RPMI7951 (cell line): ENCODE measurements around the gene KIF26B. TPM values are rescaled to one million over a fixed set of nuclear protein-coding genes. Genes with fewer than 3 reads are reported as not detected.
"Not testable (repeated sequence)": the region's sequence is repeated elsewhere in the genome, so short reads cannot be mapped to it uniquely, and the experiment has no call there.

ENCODE experiments used
- DNase-seq: peaks from one replicate; pipeline ENCODE4 v3.0.0-alpha.2; 2012; ENCODE audit warnings: low read depth
- total RNA-seq: library from RNA; depleted of rRNA; stranded (reverse); fragments of >200 nt; shearing (Covaris generic); gene quantifications from 2 replicates; pipeline ENCODE4 v1.2.3, GENCODE V29; 2014

KIF26B gene
- total RNA-seq, 1 experiment from 2014 or later, result 2.3 TPM

DNA sequence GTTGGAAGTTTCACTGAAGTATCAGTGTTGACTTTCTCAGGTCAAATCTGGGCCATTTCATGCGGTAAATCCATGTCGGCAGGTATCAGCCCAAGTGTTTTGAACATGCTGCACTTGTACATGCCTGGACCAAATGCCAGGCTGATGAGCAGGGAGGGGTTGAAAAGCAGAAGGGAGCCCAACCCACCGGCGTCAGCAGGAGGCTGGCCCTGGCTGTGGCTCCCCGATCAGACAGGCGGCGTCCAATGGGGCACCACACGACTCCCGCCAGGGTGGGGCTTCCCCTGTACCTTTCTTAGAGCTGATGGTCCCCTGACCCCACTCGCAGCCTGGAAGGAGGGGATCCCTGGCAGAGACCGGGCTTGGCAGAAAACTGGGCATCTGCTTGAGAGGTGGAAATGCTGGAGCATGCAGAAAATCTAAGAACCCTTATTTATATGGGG lies 540.0 kb downstream of the KIF26B start:
- no peak for DNase-seq

DNA sequence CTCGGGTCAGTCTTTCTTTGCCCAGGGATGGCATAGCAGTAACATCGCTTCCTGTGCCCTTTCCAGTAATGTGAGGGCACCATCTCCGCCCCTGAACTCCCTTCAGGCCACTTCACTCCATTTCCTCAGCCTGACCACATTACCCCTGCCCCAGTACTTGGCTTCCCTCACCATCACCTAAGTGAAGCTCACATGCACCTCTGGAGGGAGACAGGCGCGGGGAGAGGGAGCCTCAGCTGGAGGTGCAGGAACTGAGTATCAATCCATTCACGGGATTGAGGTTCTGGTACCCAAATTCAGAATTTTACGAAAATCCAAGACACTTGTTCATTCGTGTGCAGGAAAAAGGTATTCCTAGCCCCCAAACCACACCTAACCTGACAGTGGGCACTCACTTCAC lies 540.4 kb downstream of the KIF26B start:
- no peak for DNase-seq

DNA sequence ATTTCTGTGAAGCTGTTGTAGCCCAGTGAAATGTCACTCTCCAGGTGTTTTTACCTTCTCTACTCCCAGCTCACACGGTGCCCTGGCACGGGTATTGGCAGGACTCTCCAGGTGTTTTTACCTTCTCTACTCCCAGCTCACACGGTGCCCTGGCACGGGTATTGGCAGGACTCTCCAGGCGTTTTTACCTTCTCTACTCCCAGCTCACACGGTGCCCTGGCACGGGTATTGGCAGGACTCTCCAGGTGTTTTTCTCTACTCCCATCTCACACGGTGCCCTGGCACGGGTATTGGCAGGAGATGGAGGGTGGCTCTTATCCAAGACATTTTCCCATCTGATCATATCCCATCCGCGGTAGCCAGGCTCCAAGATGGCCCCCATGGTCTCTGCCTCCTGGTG lies 540.9 kb downstream of the KIF26B start:
- not testable (repeated sequence) for DNase-seq

DNA sequence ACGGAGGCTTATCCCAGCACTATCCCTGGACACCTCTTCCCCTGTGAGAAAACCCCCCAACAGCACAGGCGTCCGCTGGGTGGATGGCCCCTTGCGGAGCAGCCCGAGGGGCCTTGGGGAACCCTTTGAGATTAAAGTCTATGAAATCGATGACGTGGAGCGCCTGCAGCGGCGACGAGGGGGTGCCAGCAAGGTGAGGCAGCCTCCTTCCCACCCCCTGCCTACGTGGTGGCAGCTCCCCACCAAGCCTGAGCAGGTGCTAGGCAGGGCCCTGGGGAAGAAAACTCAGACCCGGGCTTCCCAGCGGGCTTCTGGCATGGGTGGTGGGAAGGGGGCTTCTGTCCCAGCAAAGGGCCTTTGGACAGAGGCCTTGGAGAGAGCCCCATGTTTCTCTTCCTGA lies 543.3 kb downstream of the KIF26B start:
- no peak for DNase-seq

DNA sequence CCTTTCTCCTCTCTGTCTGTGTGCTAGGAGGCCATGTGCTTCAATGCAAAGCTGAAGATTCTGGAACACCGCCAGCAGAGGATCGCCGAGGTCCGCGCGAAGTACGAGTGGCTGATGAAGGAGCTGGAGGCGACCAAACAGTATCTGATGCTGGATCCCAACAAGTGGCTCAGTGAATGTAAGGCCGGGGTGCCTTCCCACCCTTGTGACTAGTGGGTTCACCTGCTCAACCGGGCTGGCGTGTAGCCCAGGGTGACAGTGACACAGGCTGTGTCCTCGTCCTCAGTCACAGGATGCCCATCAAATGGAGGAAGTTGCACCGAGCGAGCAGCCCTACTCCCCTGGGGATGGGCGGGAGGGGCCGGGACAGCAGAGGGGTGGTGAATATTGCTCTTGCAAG lies 544.1 kb downstream of the KIF26B start:
- no peak for DNase-seq

DNA sequence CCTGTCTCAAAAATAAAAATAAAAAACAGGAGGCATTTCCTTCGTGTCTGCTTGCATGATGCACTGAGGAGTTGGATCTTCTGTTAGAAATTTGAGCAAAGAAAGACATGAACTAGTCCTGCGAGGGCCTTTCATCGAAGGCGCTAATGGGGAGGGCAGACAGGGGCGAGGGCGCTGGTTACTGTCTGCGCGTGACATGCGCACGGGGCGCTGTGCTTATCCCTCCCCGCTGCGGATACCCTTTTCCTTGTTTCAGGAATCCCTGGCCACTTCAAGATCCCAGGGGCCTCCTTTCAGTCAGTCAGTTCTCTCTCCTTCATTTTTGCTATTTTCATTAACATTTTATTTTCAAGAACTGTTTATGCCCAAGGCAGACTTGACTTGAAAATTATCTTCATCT lies 545.8 kb downstream of the KIF26B start:
- no peak for DNase-seq

DNA sequence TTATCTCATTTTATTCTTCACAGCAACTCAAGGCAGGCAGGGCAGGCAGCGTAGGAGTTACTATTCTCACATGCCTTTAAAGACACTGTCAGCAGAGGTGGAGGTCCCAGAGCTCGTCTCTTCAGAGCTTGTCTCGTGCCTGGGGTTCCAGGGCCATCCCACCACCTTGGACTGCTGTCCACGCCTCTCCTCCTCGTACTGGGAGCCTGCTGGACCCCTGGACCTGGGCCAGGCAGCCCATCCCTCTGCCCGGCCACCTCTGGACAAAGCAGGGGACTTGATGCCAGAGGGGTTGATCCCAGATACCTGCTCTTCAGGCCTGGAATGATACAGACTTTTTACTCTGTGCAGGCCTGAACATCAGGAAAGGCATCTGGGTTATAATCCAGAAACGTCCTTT lies 546.8 kb downstream of the KIF26B start:
- DNase-seq, result no peak

DNA sequence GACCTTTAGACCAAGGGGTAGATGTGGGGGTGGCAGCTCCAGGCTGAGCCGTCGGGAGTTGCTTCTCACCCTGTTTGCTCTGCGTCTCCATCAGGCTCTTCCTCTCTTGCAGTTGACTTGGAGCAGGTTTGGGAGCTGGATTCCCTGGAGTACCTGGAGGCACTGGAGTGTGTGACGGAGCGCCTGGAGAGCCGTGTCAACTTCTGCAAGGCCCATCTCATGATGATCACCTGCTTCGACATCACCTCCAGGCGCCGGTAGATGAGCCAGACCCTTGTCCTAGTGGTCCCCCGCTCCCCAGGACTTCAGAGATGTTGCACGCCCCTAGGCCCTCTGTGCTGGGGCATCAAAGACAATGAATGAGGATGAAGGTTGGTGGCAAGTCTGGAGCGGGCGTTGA lies 547.6 kb downstream of the KIF26B start:
- no peak for DNase-seq

DNA sequence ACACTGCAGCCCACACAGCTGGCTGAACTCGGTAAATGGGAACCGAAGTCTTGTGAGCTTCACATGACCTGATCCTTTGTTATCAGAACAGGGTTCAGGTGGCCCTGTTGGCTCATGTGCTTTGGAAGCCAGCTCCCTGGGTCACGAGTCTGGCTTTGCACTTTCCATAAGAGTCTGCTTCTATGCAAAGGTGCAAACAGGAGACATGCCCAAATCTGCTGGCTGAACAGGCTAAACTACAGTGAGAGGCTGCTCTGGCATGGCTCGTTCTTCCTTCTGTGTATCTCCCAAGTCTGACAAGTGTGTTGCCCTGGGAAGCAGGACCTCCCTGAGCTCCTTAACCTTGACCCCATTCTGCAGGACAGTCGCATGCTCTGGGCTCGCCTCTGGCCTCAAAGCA lies 549.6 kb downstream of the KIF26B start:
- no peak for DNase-seq

DNA sequence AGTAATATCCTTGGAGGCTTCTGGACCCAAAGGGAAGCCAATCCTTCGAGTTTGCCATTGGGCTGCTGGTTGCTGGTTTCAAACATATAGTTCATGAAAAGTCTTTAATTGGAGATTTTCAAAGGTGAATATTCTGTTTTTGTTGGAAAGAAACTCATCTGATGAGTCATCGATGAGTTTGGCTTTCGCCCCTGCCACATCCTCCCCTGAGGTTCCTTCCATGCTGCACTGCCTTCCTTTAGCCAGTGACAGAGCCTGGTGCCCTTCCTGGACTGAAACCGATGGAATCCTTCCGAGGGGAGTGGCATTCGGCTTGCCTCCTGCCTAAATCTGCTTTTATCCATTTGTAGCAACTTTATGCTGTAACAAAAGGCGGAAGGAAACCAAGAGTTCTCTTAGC lies 550.0 kb downstream of the KIF26B start:
- DNase-seq, result peak; percentile 91

DNA sequence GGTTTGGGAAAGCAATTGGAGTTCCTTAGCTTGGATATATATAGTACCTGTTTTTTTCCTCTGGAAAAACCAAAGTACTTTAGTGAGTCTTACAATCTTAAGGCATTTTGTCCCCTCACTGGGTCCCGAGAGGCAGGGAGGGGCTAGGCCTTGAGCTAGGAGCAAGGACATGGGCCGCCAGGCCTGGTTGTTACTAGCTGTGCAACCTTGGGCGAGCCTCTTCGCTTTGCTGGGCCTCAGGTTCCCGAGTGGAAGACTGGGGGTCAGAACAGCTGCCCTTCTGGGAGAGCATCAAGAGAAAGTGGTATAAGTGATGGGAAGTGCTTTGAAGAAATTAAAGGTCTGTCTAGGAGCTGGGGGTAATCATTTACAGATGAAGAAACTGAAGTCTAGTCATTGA lies 553.2 kb downstream of the KIF26B start:
- DNase-seq, result no peak

DNA sequence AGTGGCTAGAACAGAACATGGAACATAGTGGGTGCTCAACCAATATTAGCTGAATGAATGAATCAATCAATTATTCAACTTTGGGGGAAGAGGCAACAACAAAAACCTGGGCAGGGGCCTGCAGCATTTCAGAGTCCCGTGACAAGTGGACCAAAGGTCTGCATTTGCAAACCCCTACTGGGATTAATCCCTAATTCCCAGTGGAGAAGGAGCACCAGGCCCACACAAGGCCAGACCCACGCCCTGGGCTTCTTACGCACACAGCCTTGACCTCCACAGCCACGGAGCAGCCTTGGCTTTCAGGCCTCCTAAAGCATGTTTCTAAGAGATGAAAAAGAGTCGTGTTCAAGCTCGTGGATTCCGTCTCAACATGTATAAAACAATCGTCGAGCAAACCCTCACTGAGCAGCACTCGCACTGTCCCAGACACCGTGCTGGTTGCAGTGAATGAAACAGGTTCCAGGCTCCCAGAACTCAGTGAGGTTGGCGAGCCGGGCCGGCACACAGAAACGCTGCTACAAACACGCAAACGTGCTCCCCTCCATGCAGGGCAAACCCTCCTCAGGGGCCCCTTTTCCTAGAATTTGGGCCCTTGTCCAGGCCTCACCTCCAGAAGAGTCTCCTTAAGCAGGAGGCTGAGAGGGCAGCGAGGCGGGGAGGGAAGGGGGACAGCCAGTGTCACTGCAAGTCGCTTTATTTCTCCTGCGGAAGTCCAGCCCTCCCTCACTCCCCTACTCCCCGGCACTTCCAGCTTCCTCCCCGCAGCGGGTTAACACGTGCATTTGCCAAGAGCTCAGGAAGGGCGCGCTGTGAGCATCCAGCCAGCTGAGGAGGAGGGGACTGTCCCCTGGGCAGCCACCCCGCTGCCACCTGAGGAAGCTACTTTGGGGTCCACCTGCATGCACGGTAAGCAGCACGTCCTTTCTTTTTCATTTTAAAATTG lies 556.4 kb downstream of the KIF26B start:
- DNase-seq, result no peak

DNA sequence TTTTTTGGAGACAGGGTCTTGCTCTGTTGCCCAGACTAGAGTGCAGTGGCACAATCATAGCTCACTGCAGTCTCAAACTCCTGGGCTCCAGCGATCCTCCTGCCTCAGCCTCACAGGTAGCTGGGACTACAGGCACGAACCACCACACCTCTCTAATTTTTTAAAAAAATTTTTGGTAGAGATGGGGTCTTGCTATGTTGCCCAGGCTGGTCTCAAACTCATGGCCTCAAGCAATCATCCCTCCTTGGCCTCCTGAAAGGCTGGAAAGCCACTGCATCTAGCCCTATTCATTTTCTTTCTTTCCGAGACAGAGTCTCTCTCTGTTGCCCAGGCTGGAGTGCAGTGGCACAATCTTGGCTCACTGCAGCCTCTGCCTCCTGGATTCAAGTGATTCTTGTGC lies 559.2 kb downstream of the KIF26B start:
- DNase-seq, result not testable (repeated sequence)

DNA sequence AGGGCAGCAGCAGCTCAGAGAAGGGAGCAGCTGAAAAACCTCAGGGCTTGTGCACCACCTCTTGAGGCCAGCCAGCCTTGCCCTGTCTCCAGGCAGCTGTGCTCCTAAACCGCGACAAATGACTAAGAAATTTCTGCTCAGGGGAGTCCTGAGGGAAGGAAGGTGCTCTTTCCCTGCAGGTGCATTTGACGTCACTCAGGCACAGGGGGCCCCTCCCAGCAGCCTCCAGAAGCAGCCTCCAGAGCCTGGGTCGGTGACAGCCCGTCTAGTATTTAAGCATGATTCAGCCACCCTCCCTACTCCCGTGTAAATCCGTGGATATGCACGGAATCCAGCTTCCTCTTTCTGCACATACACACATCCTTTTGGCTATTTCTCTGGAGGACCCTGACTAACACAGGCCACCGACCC lies 560.5 kb downstream of the KIF26B start:
- DNase-seq, result peak; percentile 60

DNA sequence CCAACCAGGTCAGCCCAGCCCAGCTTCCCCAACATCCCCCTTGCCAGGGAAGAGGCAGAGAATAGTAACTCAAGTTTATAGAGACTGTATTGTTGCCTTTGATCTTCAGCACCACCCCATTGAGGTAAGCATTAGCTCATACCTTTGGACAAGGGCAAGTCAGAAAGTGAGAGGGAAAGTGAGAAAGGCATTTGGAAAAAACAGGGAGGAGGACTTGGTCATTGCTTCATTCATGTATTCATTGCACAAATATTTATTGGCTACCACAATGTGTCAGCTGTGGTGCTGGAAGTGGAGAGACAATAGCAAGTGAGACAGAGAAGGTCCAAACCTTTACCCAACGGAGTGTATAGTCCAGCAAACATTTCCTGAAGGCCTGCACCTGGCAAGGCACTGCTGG lies 561.2 kb downstream of the KIF26B start:
- peak; percentile 90 for DNase-seq

DNA sequence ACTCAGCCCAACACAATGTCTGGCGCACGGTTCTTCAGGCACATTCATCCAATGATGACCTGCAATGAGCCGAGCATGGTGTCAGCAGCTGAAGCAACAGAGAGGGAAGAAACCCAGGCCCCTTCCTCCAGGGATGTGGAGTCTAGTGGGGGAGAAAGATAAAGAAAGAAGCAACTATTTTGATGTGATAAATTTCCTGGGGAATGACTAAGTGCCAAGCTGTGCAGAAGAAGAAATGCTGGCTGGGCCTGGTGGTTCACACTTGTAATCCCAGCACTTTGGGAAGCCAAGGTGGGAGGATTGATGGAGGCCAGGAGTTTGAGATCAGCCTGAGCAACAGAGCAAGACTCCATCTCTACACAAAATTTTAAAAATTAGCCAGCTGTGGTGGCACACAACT lies 561.8 kb downstream of the KIF26B start:
- DNase-seq, result peak; percentile 16

DNA sequence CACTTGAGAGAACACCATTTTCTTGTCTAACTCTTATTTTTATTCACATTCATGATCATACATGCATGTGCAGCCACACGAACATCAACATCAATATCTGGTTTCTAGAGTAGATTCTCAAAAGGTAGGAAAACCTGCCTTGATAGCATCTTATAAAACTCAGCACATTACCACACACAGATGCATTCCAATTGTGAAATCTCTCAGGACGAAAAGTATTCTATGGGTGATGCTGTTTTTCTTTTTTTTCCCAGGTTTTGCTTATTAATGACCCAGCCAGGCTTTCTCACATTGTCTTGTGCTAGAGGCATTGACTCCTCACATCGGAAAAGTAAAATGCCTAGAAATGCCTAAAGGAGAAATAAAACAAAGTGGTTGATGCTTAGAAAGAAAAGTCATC lies 562.8 kb downstream of the KIF26B start:
- no peak for DNase-seq

DNA sequence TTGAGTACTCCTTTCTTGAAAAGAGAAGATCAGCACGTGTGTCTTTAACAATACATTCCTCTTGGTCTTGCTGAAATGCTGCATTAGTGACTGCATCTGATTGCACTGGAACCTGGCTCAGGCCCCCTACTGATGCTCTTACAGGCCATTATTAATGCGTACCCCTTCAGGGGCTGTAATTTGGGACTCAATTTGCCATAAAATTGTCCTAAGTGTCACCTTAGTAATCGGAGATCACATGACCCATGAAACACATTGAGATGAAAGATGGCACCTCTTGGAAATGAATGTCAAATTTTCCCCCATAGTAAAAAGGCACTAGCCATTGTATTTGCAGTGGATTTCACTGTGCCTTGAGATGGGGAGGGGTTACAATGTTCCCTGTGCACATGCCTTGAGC lies 563.3 kb downstream of the KIF26B start:
- DNase-seq, result no peak

DNA sequence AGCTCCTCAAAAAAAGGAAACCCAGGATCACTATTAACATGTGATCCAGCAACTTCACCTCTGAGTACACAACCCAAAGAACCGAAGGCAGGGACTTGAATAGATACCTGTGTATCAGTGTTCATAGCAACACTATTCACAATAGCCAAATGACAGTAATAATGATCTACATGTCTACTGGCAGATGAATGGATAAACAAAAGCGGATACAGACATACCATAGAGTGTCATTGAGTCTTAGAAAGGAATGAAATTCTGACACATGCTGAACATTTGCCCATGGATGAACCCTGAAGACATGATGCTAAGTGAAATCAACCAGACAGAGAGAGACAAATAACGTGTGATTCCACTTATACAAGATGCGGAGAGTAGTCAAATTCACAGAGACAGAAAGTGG lies 564.2 kb downstream of the KIF26B start:
- no peak for DNase-seq

DNA sequence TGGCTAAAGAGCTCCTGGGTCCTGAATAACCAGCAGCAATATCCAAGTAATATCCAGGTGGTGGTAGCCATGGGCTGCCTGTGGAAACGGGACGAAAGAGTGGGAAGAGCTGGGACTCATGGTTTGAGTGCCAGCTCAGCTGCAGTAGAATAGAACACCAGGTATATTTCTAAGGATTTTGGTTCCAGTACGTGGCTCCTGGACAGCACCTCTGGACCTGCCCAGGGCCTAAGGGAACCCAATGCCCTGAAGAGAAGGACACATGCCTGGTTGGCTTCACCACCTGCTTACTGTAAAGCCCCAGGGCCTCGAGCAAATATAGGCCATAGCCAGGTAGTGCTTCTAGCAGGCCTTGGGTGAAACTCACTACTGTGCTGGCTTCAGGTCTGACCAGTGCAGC lies 566.7 kb downstream of the KIF26B start:
- DNase-seq, result no peak

DNA sequence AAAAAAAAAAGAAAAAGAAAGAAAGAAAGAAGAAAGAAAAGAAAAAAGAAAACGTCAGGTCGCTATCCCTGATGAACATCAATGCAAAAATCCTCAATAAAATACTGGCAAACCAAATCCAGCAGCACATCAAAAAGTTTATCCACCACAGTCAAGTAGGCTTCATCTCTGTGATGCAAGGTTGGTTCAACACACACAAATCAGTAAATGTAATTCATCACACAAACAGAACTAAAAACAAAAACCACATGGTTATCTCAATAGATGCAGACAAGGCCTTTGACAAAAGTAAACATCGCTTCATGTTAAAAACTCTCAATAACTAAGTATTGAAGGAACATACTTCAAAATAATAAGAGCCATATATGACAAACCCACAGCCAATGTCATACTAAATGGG lies 573.2 kb downstream of the KIF26B start:
- not testable (repeated sequence) for DNase-seq

DNA sequence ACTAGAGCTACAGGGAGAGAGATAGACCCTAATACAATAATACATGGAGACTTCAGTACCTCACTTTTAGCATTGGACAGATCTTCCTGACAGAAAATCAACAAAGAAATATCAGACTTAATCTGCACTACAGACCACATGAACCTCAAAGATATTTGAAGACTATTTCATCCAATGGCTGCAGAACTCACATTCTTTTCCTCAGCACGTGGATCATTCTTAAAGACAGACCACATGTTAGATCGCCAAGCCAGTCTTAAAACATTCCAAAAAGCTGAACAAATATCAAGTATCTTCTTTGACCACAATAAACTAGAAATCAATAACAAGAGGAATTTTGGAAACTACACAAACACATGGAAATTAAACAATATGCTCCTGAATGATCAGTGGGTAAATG lies 576.0 kb downstream of the KIF26B start:
- DNase-seq, result no peak

DNA sequence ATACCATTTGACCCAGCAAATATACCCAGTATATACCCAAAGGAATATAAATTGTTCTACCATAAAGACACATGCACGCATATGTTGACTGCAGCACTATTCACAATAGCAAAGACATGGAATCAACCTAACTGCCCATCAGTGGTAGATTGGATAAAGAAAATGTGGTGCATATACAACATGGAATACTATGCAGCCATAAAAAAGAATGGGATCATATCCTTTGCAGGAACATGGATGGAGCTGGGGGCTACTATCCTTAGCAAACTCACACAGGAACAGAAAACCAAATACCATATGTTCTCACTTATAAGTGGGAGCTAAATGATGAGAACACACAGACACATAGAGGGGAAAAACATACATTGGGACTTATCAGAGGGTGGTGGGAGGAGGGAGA lies 585.6 kb downstream of the KIF26B start:
- not testable (repeated sequence) for DNase-seq

DNA sequence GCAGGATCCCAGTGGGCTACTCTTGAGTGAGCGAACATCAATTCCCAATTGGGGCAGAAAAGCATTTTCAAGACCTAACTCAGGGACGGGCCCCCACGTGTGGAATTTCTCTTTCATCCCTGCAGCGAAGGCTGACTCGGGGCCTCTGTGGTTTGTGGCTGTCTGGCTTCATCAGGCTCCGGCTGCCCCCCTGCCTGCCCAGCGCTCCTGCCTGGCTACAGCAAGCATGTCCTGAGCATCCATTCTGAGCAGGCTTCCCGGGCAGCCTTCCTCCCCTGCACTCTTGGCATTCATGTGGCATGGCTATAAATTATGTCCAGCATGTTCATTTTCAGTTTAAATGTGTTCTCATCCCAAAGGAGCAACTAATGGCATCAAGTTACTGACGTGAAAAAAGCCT lies 588.1 kb downstream of the KIF26B start:
- peak; percentile 80 for DNase-seq
